NCI-H510A (cell line): ENCODE measurements around the gene FIBCD1.

Experiments
- DNase-seq: peaks from one replicate; lab custom pipeline; 2025; lab: John Stamatoyannopoulos, UW

The FIBCD1 gene

GRCh38 chr9:130879863-130880411 lies 59.1 kb downstream of the FIBCD1 start:
- no peak for DNase-seq

DNA sequence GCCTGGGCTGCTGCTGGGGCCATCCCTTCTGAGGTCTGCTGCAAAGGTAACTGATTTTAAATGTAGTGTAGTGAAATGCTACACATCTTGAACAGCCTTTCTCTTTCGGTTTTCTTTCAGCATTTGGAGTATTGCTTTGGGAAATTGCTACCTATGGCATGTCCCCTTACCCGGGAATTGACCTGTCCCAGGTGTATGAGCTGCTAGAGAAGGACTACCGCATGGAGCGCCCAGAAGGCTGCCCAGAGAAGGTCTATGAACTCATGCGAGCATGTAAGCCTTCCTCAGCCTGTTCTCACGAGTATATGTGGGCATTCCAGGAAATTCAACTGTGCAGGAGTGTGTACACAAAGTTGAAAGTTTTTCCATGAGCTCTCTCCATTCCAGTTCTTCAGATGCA lies 60.8 kb downstream of the FIBCD1 start:
- no peak for DNase-seq

DNA sequence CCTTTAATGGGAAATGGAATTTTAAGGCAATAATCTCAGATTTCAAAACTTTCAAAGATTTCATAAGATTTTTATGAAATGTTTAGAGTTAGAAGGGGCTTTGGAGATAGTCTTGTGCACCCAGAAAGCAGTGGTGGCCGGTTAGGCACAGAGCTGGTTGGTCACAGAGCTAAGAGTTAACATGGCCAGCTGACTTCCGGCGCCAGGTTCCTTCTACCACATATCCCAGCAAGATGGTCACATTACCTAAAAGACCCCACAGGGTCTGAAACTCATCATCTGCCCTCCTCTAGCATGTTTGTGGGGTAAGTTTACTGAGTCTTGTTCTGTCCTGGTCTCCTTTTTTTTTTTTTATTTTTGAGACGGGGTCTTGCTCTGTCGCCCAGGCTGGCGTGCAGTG lies 61.7 kb downstream of the FIBCD1 start:
- no peak for DNase-seq

- DNase-seq, result no peak
Measured at GRCh38 chr9:130874783-130875182, 64.3 kb downstream of the FIBCD1 start.

GRCh38 chr9:130873966-130874365 lies 65.1 kb downstream of the FIBCD1 start:
- no peak for DNase-seq

DNA sequence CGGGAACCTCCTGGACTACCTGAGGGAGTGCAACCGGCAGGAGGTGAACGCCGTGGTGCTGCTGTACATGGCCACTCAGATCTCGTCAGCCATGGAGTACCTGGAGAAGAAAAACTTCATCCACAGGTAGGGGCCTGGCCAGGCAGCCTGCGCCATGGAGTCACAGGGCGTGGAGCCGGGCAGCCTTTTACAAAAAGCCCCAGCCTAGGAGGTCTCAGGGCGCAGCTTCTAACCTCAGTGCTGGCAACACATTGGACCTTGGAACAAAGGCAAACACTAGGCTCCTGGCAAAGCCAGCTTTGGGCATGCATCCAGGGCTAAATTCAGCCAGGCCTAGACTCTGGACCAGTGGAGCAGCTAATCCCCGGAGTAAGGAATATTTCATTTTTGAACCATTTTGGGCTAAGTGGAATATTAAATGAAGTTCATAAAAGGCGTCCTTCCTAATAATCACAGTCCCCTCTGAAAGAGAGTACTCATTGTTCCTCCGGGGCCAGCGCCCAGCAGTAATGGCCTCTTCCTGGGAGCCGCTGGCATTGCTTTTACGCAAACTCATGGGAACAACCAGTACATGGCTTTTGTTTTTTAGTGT lies 66.0 kb downstream of the FIBCD1 start:
- DNase-seq, result no peak

- DNase-seq, result no peak
Measured at GRCh38 chr9:130872508-130872907, 66.5 kb downstream of the FIBCD1 start.

GRCh38 chr9:130872093-130872492 lies 67.0 kb downstream of the FIBCD1 start:
- DNase-seq, result no peak

GRCh38 chr9:130871395-130872062 lies 67.5 kb downstream of the FIBCD1 start:
- DNase-seq, result no peak

GRCh38 chr9:130870491-130871381 lies 68.3 kb downstream of the FIBCD1 start:
- no peak for DNase-seq

GRCh38 chr9:130869250-130869649 lies 69.8 kb downstream of the FIBCD1 start:
- no peak for DNase-seq

DNA sequence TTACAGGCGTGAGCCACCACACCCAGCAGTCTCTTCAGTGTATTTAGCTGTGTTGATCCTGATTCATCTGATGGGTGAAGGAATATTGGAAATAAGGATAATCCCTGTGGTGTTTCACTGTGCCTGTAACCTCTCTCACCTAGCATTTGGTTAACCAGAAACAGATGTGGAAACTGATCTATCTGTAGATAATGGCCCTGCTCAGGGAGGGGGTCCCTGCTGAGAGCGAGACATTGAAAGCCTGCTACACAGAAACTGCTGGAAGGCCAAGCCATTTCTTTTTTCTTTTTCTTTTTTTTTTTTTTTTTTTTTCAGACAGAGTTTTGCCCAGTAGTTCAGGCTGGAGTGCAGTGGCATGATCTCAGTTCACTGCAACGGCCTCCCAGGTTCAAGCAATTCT lies 70.8 kb downstream of the FIBCD1 start:
- DNase-seq, result no peak

- DNase-seq, result no peak
Measured at GRCh38 chr9:130867556-130867955, 71.5 kb downstream of the FIBCD1 start.

DNA sequence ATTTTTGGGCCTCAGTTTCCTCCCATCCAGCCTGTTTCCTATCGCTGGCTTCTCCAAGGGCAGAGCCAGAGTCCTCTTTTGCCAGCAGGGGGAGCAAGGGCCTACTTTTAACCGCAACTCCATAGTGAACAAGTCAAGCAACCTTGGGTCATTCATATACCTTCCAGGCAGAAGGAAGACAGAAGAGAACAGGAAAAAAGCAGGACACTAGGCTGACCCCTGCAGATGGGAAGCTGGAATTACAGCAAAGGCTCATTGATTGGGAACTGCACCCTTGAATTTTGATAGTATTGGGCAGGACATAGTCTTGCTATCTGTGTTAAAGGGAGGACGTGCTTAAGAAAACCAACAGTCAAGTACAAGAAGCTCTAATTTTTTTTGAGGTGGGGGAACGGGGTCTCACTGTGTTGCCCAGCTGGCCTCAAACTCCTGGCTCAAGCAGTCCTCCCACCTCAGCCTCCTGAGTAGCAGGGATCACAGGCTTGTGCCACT lies 72.5 kb downstream of the FIBCD1 start:
- peak; percentile 59 for DNase-seq

DNA sequence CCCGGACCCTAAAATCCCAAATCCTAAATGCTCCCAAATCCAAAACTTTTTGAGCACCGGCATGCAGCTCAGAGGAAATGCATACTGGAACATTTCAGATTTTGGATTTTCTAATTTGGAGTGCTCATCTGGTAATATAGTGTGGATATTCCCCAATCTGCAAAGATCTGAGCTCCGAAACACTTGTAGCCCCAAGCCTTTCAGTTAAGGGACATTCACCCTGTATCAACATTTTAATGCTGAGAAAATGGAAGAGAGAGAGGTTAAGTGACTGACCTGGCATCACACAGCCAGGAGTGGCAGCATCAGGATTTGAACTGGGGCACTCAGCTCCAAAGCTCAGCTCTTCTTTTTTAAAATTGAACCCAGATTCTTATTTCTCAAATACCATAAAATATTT lies 73.1 kb downstream of the FIBCD1 start:
- no peak for DNase-seq

GRCh38 chr9:130864541-130864940 lies 74.5 kb downstream of the FIBCD1 start:
- DNase-seq, result no peak

DNA sequence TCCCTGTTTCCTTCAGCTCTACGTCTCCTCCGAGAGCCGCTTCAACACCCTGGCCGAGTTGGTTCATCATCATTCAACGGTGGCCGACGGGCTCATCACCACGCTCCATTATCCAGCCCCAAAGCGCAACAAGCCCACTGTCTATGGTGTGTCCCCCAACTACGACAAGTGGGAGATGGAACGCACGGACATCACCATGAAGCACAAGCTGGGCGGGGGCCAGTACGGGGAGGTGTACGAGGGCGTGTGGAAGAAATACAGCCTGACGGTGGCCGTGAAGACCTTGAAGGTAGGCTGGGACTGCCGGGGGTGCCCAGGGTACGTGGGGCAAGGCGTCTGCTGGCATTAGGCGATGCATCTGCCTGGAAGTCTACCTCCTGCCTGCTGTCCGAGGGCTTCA lies 76.3 kb downstream of the FIBCD1 start:
- no peak for DNase-seq

- no peak for DNase-seq
Measured at GRCh38 chr9:130862217-130862616, 76.8 kb downstream of the FIBCD1 start.

- no peak for DNase-seq
Measured at GRCh38 chr9:130861372-130862180, 77.5 kb downstream of the FIBCD1 start.

GRCh38 chr9:130860458-130861316 lies 78.4 kb downstream of the FIBCD1 start:
- no peak for DNase-seq
